C4-2B (cell line): ENCODE measurements around the gene HDAC2.

Experiments used
- CTCF ChIP-seq: fragments of 450-650 bp; conservative IDR thresholded peaks from 2 replicates; pipeline ENCODE4 v1.5.1; 2017; ENCODE audit warnings: mild to moderate bottlenecking
- ZFX ChIP-seq: fragments of 450-650 bp; IDR thresholded peaks from 2 replicates; pipeline ENCODE4 v1.6.1; 2017

- TF ChIP-seq CTCF, result no peak
- TF ChIP-seq ZFX, result no peak
Measured at GRCh38 chr6:114007516-114007915, 36.6 kb upstream of the HDAC2 start.
